Right lobe of liver (tissue), 4 donors: Measurements from ENCODE around the gene TMEM231.

Experiments used
- CTCF ChIP-seq, 4 donors: fragments of 200-600 bp in 3 of 4; fragments of 450-650 bp in 1 of 4; IDR thresholded peaks; one replicate each; pipeline versions ENCODE4 v1.5.1 to v1.8.0; 2016 to 2022; ENCODE audit warnings: antibody characterized with exemption in 4 of 4, mild to moderate bottlenecking in 2 of 4
- POLR2A ChIP-seq: fragments of 450-650 bp; IDR thresholded peaks from one replicate; pipeline ENCODE4 v1.6.1; 2017; ENCODE audit warnings: antibody characterized with exemption, mild to moderate bottlenecking
- donor health status: DM: no; HTN: no; CAD: no.
- donor health status: DM: no; HTN: no; CAD: no.
- donor health status: DM: no; HTN: yes; CAD: no.

DNA sequence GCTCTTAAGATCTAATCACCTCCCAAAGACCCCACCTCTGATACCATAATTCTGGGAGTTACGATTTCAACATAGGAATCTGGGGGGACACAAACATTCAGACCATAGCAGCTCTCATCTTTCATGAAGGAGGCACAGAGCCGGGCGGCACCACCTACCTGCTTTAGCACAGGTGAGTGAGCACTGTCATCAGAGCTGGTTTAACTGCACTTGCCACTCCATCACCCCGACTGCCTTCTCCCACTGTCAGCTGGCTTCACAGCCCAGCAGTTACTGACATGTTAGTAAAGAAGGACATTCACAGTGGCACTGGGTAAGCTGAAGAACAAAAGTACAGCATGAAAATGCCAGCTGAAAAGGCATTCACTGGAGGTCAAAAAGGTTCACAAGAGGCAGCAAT, 32.7 kb upstream of the TMEM231 start:
- TF ChIP-seq POLR2A (no peak), CTCF (IDR thresholded peaks at IDR 0.05) (no peak)
